Mammary epithelial cell (primary cell): ENCODE data around the gene LTC4S.

Source experiments
- CTCF ChIP-seq, 2 donors: IDR thresholded peaks in 1 of 2; conservative IDR thresholded peaks in 1 of 2; 2 replicates each; pipeline ENCODE4 v1.5.1; 2011 to 2012; ENCODE audit warnings: inconsistent platforms in 2 of 2, low read length in 2 of 2, mild to moderate bottlenecking in 2 of 2, control low read depth in 1 of 2, low read depth in 1 of 2; ENCODE audit not compliant: insufficient read depth in 1 of 2; ENCODE audit errors: extremely low read depth in 1 of 2
- EZH2 ChIP-seq: IDR thresholded peaks from 2 replicates; pipeline ENCODE4 v1.6.1; 2012; ENCODE audit warnings: low read length, inconsistent platforms, borderline replicate concordance

- TF ChIP-seq CTCF (conservative IDR thresholded peaks at IDR 0.05 in 1 of 2, IDR thresholded peaks at IDR 0.05 in 1 of 2; ENCODE audit: extremely low read depth in 1 of 2, insufficient read depth in 1 of 2, low read depth in 1 of 2, low read length in 2 of 2) (no peak), EZH2 (no peak)
Measured at GRCh38 chr5:179769271-179769670, 24.5 kb upstream of the LTC4S start.
